ENCODE data around the gene RAX. TPM values are rescaled to one million over a fixed set of nuclear protein-coding genes. Genes with fewer than 3 reads are reported as not detected.

RAX gene
- total RNA-seq, 2 donors from 2014 or later, result not detected

DNA sequence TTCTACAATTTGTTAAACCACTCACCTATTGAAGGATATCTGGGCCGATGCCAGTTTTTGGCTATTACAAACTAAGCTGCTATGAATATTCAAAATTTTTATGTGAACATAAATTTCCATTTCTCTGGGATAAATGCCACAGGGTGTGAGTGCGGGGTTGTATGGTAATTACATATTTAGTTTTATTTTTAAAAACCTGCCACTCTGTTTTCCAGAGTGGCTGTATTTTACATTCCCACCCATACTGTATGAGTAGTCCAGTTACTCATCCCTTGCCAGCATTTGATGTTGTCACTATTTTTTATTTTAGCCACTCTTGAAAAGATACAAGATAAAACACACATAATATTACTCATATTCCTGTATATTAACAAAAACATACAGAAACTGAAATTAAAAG is 30.3 kb downstream of the RAX start:
- Histone ChIP-seq H3K4me1 (no peaks in the 10 kb centered on the region), H3K27ac (no peak overlapping the region), H3K27me3 (no peaks in the 10 kb centered on the region), H3K4me3 (no peak overlapping the region), H3K36me3 (replicated peaks in 1 of 2; ENCODE audit: insufficient read depth in 1 of 2, low read depth in 2 of 2) (no peaks in the 10 kb centered on the region), H3K9me3 (no peaks in the 10 kb centered on the region)
- no peak for ATAC-seq
- intact Hi-C loops (cut with DNase I), result no loop called here
- no peak for TF ChIP-seq POLR2A (IDR thresholded peaks at IDR 0.05)
- TF ChIP-seq CTCF (IDR thresholded peaks at IDR 0.05), result no peak
- WGBS, 2 donors, result 68 to 72% methylated on average over 2 of the region's 2 CpGs
- no peak for DNase-seq

DNA sequence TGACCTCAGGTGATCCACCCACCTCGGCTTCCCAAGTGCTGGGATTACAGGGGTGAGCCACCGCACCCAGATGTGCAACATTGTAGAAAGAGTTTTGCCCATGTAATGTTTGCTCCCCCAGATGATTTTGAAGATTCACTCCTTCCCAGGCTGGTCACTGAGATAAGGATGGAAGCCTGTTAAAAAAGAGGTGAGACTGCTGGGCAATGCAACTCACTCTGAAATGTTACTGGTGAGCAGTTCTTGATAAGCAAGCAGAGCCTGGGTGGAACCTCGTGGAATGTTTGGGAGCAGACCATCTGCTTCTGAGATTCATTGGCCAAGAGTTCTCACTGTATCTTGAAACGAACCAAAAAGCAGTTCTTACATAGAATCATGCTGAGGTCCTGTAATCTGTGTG is 33.6 kb downstream of the RAX start:
- 53 to 54% methylated on average over 4 of the region's 4 CpGs for WGBS, 2 donors
- TF ChIP-seq CTCF (IDR thresholded peaks at IDR 0.05) (no peak), POLR2A (IDR thresholded peaks at IDR 0.05) (no peak)
- intact Hi-C loops (cut with DNase I), result no loop called here
- no peak for DNase-seq
- Histone ChIP-seq H3K4me1 (no peaks in the 10 kb centered on the region), H3K27me3 (no peaks in the 10 kb centered on the region), H3K27ac (no peak overlapping the region), H3K9me3 (no peaks in the 10 kb centered on the region), H3K36me3 (replicated peaks in 1 of 2; ENCODE audit: insufficient read depth in 1 of 2, low read depth in 2 of 2) (no peaks in the 10 kb centered on the region), H3K4me3 (no peak overlapping the region)
- ATAC-seq, result no peak

DNA sequence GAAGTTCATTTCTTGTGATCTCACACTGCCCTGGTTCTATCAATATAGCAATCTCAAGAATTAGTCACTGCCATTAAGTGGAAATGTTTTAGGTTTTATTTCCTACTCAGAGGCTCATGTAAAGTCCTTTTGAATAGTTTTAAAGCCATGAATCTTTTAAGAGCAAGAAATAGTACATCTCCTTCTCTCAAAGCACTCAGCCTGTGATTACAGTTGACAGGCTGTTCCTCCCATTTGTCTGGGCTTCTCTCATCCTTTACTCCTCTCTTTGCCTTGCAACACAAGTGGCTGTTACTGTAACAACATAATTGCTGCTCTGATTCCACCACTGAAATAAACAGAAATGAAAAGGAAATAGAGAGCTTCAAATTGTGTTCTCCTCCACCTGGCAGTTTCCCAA is 34.9 kb downstream of the RAX start:
- Histone ChIP-seq H3K27ac (no peak overlapping the region), H3K36me3 (replicated peaks in 1 of 2; ENCODE audit: insufficient read depth in 1 of 2, low read depth in 2 of 2) (no peaks in the 10 kb centered on the region), H3K4me1 (no peaks in the 10 kb centered on the region), H3K9me3 (no peaks in the 10 kb centered on the region), H3K4me3 (no peak overlapping the region), H3K27me3 (no peaks in the 10 kb centered on the region)
- TF ChIP-seq POLR2A (IDR thresholded peaks at IDR 0.05), result no peak
- no peak for TF ChIP-seq CTCF (IDR thresholded peaks at IDR 0.05)
- DNase-seq (no peak), ATAC-seq (no peak)
- intact Hi-C loops (cut with DNase I), result no loop called here

GRCh38 chr18:59233017-59233410 is 40.2 kb downstream of the RAX start:
- Histone ChIP-seq H3K9me3 (no peaks in the 10 kb centered on the region), H3K27me3 (no peaks in the 10 kb centered on the region), H3K27ac (no peak overlapping the region), H3K4me1 (no peaks in the 10 kb centered on the region), H3K4me3 (no peak overlapping the region), H3K36me3 (replicated peaks in 1 of 2; ENCODE audit: insufficient read depth in 1 of 2, low read depth in 2 of 2) (no peaks in the 10 kb centered on the region)
- DNase-seq (no peak), ATAC-seq (no peak)
- 71 to 76% methylated on average over 6 of the region's 6 CpGs for WGBS, 2 donors
- intact Hi-C loops (cut with DNase I), result no loop called here
- TF ChIP-seq POLR2A (IDR thresholded peaks at IDR 0.05) (no peak), CTCF (IDR thresholded peaks at IDR 0.05) (no peak)

DNA sequence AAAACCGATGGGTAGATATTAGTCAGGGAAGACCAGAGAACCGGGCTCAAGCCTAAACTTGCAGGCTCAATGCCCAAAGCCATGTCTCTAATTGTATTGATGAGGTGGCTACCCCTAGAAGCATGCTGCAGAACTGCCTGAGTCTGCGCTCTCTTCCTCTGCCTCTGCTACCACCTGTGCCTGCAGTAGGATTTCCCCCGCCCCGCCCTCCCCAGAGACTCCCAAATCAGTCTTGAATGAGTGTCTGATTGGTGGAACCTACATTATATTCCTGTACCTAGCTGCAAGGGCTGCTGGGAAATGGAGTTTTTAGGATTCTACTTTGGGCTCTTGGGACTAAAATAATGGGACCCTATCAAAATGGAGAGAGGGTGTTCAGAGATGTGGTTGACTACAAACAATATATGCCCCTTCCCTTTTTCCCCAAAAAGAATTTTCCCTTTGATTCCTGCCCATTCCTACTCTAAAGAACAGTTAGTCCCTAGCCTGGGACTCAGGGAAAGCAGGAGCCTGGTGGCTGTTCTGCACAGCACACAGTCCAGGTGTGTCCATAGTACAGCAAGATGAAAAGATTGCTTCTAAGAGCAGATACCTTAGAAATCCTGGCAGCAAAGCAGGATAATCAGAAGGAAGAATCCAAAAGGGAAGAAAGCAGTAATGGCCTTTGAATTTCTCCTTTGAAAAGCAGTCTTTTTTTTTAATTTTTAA is 40.8 kb downstream of the RAX start:
- TF ChIP-seq CTCF (IDR thresholded peaks at IDR 0.05) (no peak), POLR2A (IDR thresholded peaks at IDR 0.05) (no peak)
- no peaks in the 10 kb centered on the region for H3K27me3 ChIP-seq
- no peak overlapping the region for H3K4me3 ChIP-seq
- no peaks in the 10 kb centered on the region for H3K9me3 ChIP-seq
- H3K4me1 ChIP-seq, result no peaks in the 10 kb centered on the region
- ATAC-seq (no peak), DNase-seq (no peak)
- H3K27ac ChIP-seq, result no peak overlapping the region
- intact Hi-C loops (cut with DNase I), result no loop called here
- no peaks in the 10 kb centered on the region for H3K36me3 ChIP-seq (replicated peaks in 1 of 2; ENCODE audit: insufficient read depth in 1 of 2, low read depth in 2 of 2)
- WGBS, 2 donors, result 67 to 71% methylated on average over 5 of the region's 5 CpGs

Data from body of pancreas (tissue), 4 donors.